Measurements from ENCODE around the gene STOX2.

STOX2 gene

DNA sequence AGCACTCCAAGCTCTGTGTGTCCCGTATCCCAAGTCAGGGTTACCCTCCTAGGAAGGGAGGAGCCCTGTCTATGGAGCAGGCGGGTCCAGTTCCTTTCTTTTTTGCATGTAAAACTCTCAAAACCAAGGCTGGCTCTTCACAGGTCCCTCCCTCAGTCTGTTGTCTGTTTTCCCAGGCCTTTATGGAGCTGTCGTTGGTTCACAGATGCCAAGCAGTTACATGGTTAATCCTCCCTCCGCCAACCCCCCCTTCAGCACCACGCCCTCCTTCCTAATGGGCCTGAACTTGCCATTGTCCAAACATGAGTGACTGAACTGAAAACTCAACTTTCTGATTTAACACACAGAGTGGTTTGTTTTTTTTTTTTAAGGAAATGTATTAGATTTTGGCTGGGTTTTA lies 148.3 kb downstream of the STOX2 start:
- TF ChIP-seq, protein P1, sequence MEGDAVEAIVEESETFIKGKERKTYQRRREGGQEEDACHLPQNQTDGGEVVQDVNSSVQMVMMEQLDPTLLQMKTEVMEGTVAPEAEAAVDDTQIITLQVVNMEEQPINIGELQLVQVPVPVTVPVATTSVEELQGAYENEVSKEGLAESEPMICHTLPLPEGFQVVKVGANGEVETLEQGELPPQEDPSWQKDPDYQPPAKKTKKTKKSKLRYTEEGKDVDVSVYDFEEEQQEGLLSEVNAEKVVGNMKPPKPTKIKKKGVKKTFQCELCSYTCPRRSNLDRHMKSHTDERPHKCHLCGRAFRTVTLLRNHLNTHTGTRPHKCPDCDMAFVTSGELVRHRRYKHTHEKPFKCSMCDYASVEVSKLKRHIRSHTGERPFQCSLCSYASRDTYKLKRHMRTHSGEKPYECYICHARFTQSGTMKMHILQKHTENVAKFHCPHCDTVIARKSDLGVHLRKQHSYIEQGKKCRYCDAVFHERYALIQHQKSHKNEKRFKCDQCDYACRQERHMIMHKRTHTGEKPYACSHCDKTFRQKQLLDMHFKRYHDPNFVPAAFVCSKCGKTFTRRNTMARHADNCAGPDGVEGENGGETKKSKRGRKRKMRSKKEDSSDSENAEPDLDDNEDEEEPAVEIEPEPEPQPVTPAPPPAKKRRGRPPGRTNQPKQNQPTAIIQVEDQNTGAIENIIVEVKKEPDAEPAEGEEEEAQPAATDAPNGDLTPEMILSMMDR (IDR thresholded peaks at IDR 0.05; ENCODE audit: low read depth, low read length) = no peak

DNA sequence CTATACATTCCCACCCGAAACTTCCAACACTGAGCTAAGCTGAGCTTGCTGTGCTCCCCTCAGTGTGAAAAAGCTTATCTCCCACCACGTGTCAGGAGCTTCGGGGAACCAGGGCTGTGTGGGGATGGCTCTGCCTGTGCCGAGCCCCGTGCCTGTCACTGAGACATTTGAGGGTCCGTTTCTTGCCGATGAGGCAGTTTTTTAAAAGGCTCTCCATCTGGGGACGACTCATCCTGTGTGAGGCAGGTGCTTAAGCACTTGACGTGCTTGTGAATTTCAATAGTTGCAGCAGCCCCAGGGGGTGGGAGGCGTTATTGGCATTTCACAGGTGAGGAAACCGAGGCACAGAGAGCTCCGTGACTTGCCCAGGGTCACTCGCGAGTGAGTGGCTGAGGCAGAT lies 151.8 kb downstream of the STOX2 start:
- no peak overlapping the region for H3K4me3 ChIP-seq (ENCODE audit: low read depth, low read length)
- TF ChIP-seq, protein P1 (IDR thresholded peaks at IDR 0.05; ENCODE audit: low read depth, low read length) = no peak
- in situ Hi-C loops (cut with HindIII; ENCODE audit: low sequenced_read_pairs) = no loop called here
- DNase-seq (ENCODE audit: low read depth, low spot score) = no peak

More for the DNA sequence above, 148.3 kb downstream of the STOX2 start:
- in situ Hi-C loops (cut with HindIII; ENCODE audit: low sequenced_read_pairs) = no loop called here
- DNase-seq (ENCODE audit: low read depth, low spot score) = no peak
- H3K4me3 ChIP-seq (ENCODE audit: low read depth, low read length) = no peak overlapping the region

DNA sequence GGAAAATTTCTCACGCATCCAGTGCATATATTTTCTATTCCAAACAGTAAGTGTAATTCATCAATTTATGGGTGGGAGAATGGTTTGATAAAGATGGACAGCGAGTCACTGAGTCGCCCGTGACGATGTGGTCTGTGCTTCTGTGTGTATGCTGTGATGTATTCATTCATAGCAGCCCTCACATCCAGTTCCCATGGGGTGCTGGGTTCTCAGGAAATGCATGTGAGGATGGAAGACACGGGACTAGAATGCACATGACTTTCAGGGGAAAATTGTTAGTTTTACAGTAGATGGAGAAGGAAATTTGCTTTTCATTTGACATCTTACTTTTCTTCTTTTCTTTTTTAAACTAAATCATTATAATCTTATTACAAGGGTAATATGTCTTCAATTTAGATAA lies 152.9 kb downstream of the STOX2 start:
- DNase-seq (ENCODE audit: low read depth, low spot score) = no peak
- H3K4me3 ChIP-seq (ENCODE audit: low read depth, low read length) = no peak overlapping the region
- in situ Hi-C loops (cut with HindIII; ENCODE audit: low sequenced_read_pairs) = no loop called here
- TF ChIP-seq, protein P1 (IDR thresholded peaks at IDR 0.05; ENCODE audit: low read depth, low read length) = no peak

DNA sequence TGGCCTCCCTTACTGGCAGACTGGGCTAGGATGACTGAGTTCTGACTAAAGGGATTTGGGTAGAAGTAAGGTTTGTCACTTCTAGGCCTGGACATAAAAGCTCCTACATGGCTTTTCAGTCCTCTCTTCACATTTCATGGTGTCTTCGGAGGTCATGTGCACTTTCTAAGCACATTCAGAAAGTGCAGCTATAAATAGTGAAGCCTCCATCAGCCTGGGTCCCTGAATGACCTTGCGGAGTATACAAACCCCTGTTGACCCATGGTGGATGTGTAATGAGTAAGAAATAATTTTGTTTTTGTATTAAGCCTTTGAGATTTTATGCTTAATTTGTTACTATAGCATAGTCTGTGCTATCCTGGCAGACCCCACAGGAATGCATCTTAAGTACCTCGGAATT lies 154.0 kb downstream of the STOX2 start:
- no peak for DNase-seq (ENCODE audit: low read depth, low spot score)
- no peak overlapping the region for H3K4me3 ChIP-seq (ENCODE audit: low read depth, low read length)
- TF ChIP-seq, protein P1 (IDR thresholded peaks at IDR 0.05; ENCODE audit: low read depth, low read length) = no peak
- in situ Hi-C loops (cut with HindIII; ENCODE audit: low sequenced_read_pairs) = no loop called here

DNA sequence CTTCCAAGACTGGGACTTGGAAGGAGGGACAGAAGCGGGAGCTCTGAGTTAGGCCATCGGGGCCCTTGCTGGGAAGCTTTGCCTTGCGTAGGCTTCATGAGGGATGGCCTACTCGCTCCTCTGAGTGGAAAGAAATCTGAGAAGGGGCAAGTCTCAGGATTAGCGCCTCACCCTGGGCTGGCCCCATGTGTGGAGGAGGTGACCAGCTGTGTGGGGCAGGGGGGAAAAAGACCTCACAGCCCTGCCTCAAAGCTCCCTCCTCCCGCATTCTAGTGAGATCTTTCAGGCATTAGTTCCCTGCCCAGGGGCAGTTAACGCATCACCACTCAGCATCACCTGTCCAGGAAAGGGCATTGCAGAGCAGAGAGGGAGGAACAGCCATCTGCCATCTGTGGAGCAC lies 156.5 kb downstream of the STOX2 start:
- TF ChIP-seq, protein P1 (IDR thresholded peaks at IDR 0.05; ENCODE audit: low read depth, low read length) = no peak
- H3K4me3 ChIP-seq (ENCODE audit: low read depth, low read length) = no peak overlapping the region
- in situ Hi-C loops (cut with HindIII; ENCODE audit: low sequenced_read_pairs) = no loop called here
- DNase-seq (ENCODE audit: low read depth, low spot score) = no peak

DNA sequence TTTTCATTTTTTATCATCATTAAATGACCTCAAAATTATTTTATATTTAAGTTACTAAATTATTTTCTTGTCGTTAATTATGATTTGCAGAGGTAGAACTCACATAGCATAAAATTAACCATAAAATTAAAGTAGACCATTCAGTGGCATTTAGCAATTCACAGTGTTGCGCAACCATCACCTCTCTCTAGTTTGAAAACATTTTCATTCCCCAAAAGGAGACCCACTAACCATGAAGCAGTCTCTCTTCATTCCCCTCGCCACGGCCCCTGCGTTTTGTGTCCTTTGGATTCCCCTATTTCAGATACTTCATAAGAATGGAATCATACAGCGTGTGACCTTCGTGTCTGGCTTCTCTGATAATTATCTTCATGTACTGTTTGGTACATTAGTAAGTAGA lies 157.7 kb downstream of the STOX2 start:
- TF ChIP-seq, protein P1 (IDR thresholded peaks at IDR 0.05; ENCODE audit: low read depth, low read length) = no peak
- no peak overlapping the region for H3K4me3 ChIP-seq (ENCODE audit: low read depth, low read length)
- in situ Hi-C loops (cut with HindIII; ENCODE audit: low sequenced_read_pairs) = no loop called here
- DNase-seq (ENCODE audit: low read depth, low spot score) = no peak

DNA sequence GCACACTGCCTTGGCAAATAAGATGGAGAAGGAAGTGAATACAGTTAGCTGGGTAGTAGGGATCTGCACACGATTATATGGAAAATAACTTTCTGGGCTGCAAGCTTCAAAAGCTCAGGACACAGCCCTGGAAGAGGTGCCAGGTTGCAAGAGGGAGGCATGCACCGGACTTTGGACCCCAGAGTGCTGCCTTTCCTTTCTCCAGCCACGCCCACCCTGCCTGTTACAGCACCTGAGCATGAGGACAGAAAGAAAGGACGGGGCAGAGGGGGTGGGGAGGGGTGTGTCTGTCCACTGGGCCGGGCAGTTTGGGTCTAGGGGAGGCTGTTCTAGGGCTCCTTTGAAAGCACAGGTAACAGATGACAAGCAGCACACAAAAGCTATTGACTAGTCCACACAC lies 159.8 kb downstream of the STOX2 start:
- TF ChIP-seq, protein P1 (IDR thresholded peaks at IDR 0.05; ENCODE audit: low read depth, low read length) = no peak
- no peak overlapping the region for H3K4me3 ChIP-seq (ENCODE audit: low read depth, low read length)
- in situ Hi-C loops (cut with HindIII; ENCODE audit: low sequenced_read_pairs) = no loop called here
- DNase-seq (ENCODE audit: low read depth, low spot score) = no peak

Data from astrocyte of the spinal cord (primary cell).